ENCODE data around the gene BLACAT1.

Gene BLACAT1

DNA sequence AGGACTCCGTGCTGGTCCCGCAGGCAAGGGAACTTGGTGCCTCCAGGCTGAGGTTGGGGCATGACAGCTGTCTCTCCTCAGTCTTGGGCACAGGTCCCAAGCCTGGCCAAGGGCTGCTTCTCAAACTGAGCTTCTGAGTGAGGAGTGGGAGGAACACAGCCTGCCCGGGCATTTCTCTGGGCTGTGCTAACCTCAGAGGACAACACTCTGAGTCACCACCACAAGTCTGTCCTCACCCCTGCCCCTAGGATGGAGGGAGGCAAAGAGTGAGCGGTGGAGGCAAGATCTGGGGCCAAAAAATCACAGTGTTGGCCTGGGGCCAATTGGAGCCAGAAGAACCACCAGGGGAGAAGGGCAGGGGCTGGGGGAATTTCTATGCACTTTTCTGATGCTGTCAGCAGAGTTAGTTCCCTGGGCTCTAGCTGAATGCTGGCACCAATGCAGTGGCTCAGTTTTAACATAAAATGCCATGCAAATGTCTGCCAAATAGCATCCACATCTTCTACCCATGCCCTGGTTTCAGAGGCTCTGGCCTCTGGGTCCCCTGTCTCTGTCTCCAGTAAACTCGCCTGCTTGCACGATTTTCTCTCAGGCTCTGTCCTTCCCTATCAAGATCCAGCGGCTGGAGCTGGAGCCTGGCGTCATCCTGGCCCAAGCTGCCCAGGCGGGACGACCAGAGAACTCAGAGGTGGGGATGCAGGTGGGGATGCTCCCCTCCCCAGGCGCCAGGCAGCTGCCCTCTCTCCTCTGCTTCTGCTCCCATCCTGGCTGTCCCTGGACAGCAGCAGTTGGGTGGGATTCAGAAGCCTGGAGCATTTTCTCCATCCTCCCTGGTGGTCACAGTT, 37.6 kb upstream of the BLACAT1 start:
- TF ChIP-seq, protein P1, sequence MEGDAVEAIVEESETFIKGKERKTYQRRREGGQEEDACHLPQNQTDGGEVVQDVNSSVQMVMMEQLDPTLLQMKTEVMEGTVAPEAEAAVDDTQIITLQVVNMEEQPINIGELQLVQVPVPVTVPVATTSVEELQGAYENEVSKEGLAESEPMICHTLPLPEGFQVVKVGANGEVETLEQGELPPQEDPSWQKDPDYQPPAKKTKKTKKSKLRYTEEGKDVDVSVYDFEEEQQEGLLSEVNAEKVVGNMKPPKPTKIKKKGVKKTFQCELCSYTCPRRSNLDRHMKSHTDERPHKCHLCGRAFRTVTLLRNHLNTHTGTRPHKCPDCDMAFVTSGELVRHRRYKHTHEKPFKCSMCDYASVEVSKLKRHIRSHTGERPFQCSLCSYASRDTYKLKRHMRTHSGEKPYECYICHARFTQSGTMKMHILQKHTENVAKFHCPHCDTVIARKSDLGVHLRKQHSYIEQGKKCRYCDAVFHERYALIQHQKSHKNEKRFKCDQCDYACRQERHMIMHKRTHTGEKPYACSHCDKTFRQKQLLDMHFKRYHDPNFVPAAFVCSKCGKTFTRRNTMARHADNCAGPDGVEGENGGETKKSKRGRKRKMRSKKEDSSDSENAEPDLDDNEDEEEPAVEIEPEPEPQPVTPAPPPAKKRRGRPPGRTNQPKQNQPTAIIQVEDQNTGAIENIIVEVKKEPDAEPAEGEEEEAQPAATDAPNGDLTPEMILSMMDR (IDR thresholded peaks at IDR 0.05; ENCODE audit: borderline replicate concordance, insufficient read depth, low read depth, low read length) = no peak
- H3K4me3 ChIP-seq (ENCODE audit: low read depth, low read length) = no peak overlapping the region

DNA sequence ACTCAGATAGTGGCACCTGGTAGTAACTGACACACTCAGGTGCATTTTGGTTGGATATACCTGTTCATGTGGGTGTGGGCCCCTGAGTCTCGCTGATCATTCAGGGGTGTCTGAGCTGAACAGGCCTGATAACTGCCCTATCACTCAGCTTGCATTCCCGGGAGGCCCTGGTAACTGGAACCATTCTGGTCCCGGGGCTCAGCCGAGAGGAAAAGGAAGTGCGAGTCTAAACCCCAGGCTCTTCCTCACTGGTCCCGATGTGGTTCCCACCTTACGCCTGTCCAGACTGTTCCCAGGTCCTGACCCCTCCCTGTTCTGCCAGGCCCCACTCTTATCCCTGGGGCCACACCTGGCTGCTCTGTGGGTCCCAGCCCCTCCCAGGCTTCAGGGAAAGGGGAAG, 36.9 kb upstream of the BLACAT1 start:
- H3K4me3 ChIP-seq (ENCODE audit: low read depth, low read length) = no peak overlapping the region
- TF ChIP-seq, protein P1 (IDR thresholded peaks at IDR 0.05; ENCODE audit: borderline replicate concordance, insufficient read depth, low read depth, low read length) = no peak

DNA sequence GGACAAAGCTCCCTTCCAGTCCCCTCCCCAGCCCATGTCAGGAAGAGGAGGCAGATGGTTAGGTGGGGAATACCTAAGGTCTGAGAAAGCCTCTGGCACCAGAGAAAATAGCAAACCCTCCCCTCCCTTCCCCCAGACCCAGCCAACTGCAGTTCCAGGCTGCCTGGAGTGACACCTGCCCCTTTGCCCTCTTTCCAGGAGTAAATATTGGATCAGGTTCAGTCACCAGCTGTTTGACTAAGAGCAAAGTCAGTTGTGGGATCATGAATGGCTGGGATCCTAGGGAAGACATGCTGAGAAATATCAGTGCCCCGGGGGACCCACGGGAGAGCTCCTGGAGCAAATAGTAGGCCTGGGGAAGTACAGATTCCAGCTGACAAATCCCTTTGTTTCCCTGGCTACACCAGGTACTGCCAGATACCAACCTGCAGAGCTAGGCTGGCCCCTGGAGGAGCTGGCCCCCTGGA, 36.4 kb upstream of the BLACAT1 start:
- no peak overlapping the region for H3K4me3 ChIP-seq (ENCODE audit: low read depth, low read length)
- TF ChIP-seq, protein P1 (IDR thresholded peaks at IDR 0.05; ENCODE audit: borderline replicate concordance, insufficient read depth, low read depth, low read length) = no peak

DNA sequence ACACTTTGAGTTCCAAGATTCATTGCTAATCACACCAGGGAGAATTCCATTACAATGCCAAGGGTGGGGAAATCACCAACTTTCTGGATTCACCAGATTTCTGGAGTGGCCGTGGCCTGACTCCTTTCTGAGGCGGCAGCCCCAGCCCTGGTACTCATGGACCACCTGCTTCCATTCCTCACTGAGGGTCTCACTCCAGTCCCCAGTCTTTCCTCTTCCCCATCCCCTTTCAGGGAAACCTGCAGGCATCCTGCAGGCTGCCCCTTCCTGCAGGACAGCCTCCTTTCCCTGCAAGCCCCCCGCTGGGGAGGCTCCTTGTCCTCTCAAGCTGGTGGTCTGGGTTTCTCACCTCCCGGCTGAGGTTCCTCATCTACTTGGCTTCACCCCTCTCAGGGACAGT, 35.9 kb upstream of the BLACAT1 start:
- no peak overlapping the region for H3K4me3 ChIP-seq (ENCODE audit: low read depth, low read length)
- TF ChIP-seq, protein P1 (IDR thresholded peaks at IDR 0.05; ENCODE audit: borderline replicate concordance, insufficient read depth, low read depth, low read length) = no peak

DNA sequence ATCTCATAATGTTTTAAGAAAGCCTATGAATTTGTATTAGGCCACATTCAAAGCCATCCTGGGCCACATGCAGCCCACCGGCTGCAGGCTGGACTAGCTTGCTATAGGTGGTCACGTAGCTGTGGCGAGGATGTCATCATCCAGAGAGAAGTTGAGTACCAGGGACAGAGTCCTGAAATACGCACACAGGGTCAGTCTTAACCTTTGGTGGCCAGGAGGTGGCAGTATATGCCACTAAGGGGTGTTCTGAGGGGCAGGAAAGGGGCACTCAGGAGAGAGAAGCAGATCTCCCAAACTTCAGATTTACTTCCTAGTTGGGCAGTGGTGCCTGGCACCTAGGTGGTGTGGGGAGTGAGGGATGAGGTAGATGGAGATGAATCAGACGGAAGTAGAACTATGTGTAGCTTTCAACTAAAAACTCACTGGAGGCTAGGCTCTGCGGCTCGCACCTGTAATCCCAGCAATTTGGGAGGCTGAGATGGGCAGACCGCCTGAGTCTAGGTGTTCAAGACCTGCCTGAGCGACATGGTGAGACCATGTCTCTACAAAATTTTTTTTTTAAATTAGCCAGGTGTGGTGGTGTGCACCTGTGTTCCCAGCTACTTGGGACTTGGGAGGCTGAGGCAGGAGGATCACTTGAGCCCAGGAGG, 32.4 kb upstream of the BLACAT1 start:
- TF ChIP-seq, protein P1 (IDR thresholded peaks at IDR 0.05; ENCODE audit: borderline replicate concordance, insufficient read depth, low read depth, low read length) = peak; percentile 74; the same call in 1 of the 2 replicates
- no peak overlapping the region for H3K4me3 ChIP-seq (ENCODE audit: low read depth, low read length)

DNA sequence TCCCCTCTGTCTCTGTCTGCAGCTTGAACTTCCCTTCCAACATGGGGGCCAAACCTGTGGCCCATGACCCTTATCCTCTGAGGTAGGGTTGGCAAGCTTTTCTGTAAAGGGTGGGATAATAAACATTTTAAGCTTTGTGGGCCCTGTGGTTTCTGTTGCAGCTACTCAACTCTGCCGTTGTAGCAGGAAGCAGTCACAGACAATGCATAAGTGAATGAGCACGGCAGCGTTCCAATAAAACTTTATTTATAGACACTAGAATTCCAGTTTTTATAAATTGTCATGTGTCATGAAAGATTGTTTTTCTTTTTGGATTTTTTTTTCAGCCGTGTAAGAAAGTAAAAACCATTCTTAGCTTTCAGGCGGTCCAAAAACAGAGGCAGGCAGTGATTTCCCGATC, 30.4 kb upstream of the BLACAT1 start:
- TF ChIP-seq, protein P1 (IDR thresholded peaks at IDR 0.05; ENCODE audit: borderline replicate concordance, insufficient read depth, low read depth, low read length) = no peak
- no peak overlapping the region for H3K4me3 ChIP-seq (ENCODE audit: low read depth, low read length)

Data from GM12875 (cell line).